NCI-H774 (cell line): ENCODE data around the gene CLASP1.

Source experiments
- DNase-seq: peaks from one replicate; lab custom pipeline; 2025; lab: John Stamatoyannopoulos, UW

CLASP1 gene

DNA sequence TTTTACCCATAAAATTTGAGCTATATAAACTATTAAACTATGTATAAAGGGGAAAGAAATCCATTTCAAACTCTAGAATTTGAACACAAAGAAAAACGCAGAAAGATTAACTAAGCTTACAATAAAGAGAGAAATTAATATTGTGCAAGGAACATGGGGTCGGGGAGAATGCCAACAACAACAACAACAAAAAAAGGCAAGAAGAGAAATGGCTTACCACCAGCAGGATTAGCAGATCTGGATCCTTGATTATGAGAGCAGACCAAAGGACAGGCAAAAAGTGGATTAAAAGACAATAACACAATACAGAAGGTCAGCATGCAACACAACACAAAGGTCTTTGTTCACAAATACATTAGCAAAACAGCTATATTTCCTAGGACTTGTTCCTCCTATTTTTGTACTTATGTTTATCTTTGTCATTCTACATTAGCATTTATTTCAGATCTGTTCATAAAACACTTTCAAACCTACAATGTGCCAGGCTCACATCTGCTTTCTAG, 222.0 kb downstream of the CLASP1 start:
- no peak for DNase-seq

GRCh38 chr2:121420486-121420885, 228.8 kb downstream of the CLASP1 start:
- DNase-seq = no peak

- DNase-seq = no peak
Measured at GRCh38 chr2:121419081-121419699, 230.1 kb downstream of the CLASP1 start.

- DNase-seq = no peak
Measured at GRCh38 chr2:121418494-121419058, 230.7 kb downstream of the CLASP1 start.

DNA sequence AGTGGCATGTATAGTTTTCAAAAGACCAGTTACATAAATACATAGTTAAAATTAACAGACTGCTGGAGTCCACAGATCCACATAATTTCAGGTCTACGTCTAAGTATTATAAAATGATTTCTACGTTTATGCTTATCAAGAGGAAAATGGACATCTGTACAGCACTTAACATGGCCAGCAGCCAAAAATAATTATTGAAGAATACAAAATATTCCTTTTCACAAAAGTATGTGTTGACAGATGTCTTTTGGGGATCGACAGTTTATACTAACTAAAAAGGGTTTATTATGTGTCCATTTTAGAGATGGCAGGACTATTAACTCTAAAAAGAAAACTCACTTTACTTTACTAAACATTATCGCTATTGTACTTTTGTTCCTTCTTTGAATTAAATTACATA, 231.4 kb downstream of the CLASP1 start:
- DNase-seq = no peak

GRCh38 chr2:121415727-121416126, 233.5 kb downstream of the CLASP1 start:
- DNase-seq = no peak

DNA sequence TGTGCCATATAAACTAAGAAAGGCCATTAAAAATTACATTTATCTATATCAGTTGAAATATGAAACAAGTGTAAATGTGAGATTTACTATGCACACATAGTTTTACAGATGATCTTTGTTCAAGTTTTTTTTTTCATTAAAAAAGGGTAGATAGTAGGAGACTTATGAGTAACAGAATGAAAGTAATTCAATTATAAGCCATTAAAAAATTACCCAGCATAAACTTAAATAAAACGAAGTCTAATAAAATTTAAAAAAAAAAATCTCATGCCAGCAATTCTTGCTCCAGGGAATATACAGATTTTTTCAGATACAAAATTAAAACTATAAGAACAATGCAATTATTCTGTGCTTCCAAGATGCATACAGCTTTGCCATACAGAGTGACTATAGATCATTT, 236.9 kb downstream of the CLASP1 start:
- no peak for DNase-seq

DNA sequence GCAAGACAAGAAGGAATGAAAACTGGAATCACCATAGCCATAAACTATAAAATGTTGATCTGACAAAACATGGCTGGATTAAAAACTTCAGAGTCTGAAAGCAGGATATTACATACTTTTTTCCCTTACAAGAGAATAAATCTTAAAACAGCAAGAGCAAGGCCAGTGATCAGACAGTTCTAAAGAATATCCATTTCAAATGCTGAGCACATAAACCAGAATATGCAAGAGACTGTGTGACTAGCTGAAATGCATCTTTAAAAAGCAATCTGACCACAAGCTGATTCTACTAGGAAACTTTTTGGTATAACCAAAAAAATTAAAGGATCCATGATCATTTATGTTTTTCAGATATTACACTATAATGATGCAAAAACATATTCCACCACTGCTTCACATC, 239.3 kb downstream of the CLASP1 start:
- DNase-seq = no peak

- DNase-seq = no peak
Measured at GRCh38 chr2:121409388-121409787, 239.9 kb downstream of the CLASP1 start.

- no peak for DNase-seq
Measured at GRCh38 chr2:121408641-121409040, 240.6 kb downstream of the CLASP1 start.

GRCh38 chr2:121405233-121405632, 244.0 kb downstream of the CLASP1 start:
- no peak for DNase-seq

DNA sequence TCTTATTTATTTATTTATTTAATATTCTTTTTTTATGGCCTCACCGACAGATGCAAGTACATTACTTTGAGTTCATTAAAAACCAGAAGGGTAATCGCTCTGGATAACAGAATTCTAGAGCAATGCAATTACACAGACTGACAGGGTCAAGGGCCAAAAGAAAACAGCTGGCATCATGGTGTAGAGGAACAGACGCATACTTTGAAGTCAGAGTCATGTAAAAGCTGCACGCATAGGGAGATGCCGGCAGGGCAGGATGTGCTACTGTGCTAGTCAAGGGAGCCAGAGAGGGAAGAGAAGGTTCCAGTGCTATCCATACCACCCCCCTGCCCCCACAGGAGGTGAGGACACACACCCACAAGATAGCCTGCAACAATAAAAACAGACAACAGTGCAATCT, 249.1 kb downstream of the CLASP1 start:
- DNase-seq = no peak

DNA sequence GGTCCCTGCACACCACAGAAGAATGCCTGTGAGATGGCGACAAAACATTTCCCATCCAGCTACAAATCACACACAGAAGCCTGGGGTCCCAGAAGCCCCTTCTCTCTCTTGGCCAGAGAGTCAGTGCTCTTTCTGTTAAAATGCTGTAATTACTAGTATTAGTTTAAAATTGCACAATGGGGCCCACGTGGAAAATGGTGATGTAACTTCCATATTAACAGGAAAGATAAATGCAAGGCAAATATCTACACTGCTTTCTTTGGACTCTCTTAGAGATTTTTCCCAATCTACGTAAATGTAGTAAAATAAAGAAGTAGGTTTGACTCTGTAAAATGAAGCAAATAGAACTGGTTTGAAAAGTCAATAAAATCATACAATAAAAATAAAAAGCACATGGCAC, 250.4 kb downstream of the CLASP1 start:
- DNase-seq = no peak

- DNase-seq = no peak
Measured at GRCh38 chr2:121390082-121390692, 259.1 kb downstream of the CLASP1 start.

GRCh38 chr2:121388371-121388770, 260.9 kb downstream of the CLASP1 start:
- no peak for DNase-seq

DNA sequence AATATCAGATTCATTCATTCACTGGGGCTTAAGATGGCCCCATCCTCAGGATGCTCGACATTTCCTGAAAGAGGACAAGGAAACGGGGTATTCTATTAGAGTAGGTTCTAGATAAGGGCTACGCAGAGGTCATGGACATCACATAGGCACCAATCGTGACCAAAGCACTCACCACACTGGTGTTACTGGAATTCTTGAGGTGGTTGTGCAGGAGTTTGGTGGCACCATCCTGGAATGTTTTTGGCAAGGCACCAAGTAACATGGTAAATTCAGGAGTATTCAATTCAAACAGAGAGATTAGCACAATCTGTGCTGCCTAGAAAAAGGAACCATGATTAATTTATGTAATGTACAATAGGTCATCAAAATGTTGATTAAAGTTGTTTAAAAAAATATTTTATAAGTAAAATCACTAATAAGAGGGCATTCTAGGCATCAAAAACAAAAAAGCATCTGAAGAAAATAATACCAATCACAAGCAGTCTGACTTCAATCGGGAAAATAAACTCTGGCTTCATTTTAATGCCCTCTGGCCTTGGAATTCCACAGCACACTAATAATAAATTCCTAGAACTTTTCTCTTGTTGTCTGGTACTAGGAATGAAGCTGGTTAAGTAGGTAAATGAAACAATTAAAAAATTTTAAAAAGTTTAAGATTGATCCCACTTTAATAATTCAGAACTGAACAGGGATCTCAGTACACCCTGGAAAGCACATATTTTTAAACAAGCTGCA, 261.5 kb downstream of the CLASP1 start:
- no peak for DNase-seq

DNA sequence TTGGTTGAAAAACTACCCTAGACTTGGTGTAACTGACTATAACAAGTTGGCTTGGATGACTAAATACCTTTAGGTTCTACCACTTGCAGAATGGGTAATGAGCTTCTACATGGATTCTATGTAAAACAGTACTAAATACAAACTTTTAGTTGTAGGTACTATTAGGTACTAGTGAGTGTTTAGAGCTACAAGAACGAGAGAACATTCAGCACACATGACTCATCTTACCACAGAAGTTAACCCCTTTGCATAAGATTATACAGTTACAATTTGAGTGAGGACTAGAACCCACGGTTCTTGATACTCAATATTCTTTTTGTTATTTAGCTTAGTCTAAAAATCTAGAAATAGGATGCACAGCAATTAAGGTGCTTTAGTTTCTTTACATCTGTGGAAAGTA, 262.6 kb downstream of the CLASP1 start:
- DNase-seq = no peak

DNA sequence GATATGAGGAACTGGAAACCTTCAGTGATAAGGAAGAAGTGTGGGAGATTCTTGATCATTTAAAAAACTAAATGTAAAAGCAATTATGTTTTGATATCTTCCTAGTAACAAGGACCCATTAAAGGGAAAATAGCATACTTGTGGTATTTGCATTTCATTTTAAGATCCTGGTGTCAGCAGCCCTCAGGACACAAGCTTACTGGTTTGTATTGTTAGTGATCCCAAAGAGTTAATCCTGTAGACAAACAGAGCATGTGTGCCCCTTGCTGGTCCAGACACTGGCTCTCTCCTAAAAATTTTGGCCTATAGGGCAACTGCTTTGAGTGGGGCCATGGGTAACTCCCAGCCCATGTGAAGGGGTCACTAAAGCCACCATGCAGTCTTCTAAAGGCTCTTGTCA, 263.2 kb downstream of the CLASP1 start:
- DNase-seq = no peak

- DNase-seq = no peak
Measured at GRCh38 chr2:121382744-121383143, 266.5 kb downstream of the CLASP1 start.

DNA sequence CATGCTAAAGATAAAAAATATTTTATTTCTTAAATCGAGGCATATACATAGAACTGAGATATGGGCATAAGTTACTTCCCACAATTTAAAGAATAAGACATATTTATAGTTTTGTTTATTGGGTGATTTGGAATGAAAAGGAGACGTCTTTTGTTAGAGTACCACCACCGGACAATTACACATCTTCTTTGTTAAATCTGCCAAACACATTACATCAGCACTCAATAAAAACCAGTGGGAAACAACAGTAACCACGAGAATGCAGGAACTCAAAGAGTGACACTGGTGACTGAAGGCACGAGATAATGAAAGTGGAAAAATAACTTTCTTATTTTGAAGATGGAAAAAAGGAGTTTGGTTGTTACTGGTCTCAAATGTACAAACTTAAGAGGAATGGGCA, 271.6 kb downstream of the CLASP1 start:
- DNase-seq = no peak

DNA sequence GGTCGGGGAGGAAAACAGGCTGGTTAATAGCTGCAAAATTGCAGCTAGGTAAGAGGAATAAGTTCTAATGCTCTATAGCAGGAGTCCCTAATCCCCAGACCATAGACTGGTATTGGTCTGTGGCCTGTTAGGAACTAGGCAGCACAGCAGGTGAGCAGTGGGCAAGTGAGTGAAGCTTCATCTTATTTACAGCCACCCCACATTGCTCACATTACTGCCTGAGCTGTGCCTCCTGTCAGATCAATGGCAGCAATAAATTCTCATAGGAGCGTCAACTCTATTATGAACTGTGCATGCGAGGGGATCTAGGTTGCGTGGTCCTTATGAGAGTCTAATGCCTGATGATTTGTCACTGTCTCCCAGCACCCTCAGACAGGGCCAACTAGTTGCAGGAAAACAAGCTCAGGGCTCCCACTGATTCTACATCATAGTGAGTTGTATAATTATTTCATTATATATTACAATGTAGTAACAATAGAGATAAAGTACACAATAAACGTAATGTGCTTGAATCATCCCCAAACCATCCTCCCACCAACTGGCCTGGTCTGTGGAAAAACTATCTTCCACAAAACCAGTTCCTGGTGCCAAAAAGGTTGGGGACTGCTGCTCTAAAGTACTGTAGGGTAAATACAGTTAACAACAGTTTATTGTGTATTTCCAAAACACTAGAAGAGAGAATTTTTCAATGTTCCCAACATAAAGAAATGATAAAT, 272.6 kb downstream of the CLASP1 start:
- no peak for DNase-seq

DNA sequence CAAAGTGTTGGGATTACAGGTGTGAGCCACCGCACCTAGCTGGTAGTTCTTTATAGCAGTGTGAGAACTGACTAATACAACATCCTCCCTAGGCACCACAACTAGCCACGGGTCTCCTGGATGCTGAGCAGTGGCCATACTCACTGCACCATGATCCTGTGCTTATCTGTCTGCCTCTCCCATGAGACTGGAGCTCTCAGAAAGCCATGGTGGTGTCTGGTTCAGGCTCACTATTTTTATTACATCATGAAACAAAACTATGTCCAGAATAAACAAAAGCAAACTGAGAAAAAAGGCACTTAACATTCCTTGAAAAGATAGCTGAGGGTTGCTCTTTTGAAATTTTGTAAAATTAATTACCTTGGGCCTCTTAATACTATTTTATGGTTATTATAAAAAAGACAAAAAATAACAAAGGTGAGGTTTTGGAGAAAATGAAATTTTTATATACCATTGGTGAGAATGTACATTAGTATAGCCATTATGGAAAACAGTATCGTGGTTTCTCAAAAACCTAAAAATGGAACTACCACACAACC, 273.6 kb downstream of the CLASP1 start:
- DNase-seq = no peak
